MCF 10A (cell line): ENCODE results near the gene LRBA. TPM values are rescaled to one million over a fixed set of nuclear protein-coding genes. Genes with fewer than 3 reads are reported as not detected.

Source experiments
- BruUV-seq: library from RNA; stranded (reverse); fragments of 400-500 nt; replicated peaks from 2 replicates; lab custom pipeline; 2021; lab: Mats Ljungman, UMichigan
- CTCF ChIA-PET: fragments of 300-600 bp; sonication (Branson Sonifier 250); formaldehyde crosslinking; extraction: SDS; loops from one replicate; lab custom pipeline; 2021; ENCODE audit warnings: antibody characterized with exemption, inconsistent platforms; lab: Yijun Ruan, JAX
- POLR2A ChIA-PET: fragments of 300-600, 350-650 bp; sonication (Branson Sonifier 250); formaldehyde crosslinking; extraction: SDS; loops from one replicate; lab custom pipeline; 2020; ENCODE audit warnings: antibody characterized with exemption, inconsistent platforms; lab: Yijun Ruan, JAX
- DNase-seq: peaks from one replicate; pipeline ENCODE4 v3.0.0-alpha.2; 2018; ENCODE audit not compliant: unreplicated experiment
- H3K27ac Mint-ChIP-seq: one replicate; pipeline ENCODE4 v1.8.0; 2022; ENCODE audit warnings: mild to moderate bottlenecking, low read depth, mixed read lengths; ENCODE audit not compliant: unreplicated experiment
- H3K27me3 Mint-ChIP-seq: one replicate; pipeline ENCODE4 v1.8.0; 2022; ENCODE audit warnings: mixed read lengths; ENCODE audit not compliant: insufficient read depth, unreplicated experiment
- H3K36me3 Mint-ChIP-seq: one replicate; pipeline ENCODE4 v1.8.0; 2022; ENCODE audit warnings: mild to moderate bottlenecking, moderate library complexity, mixed read lengths; ENCODE audit not compliant: insufficient read depth, unreplicated experiment
- H3K4me1 Mint-ChIP-seq: one replicate; pipeline ENCODE4 v1.8.0; 2022; ENCODE audit warnings: mixed read lengths; ENCODE audit not compliant: insufficient read depth, unreplicated experiment
- H3K4me3 Mint-ChIP-seq: one replicate; pipeline ENCODE4 v1.8.0; 2022; ENCODE audit warnings: mild to moderate bottlenecking, moderate library complexity, mixed read lengths; ENCODE audit not compliant: unreplicated experiment
- H3K9me3 Mint-ChIP-seq: one replicate; pipeline ENCODE4 v1.8.0; 2022; ENCODE audit warnings: mixed read lengths; ENCODE audit not compliant: unreplicated experiment
- CTCF ChIP-seq: fragments of 200-600 bp; IDR thresholded peaks from one replicate; pipeline ENCODE4 v1.8.0; 2022; ENCODE audit warnings: antibody characterized with exemption, mild to moderate bottlenecking; ENCODE audit not compliant: unreplicated experiment
- intact Hi-C: fragments of 100-400 bp; cut with micrococcal nuclease; formaldehyde crosslinking; loops from 2 replicates; pipeline ENCODE4 v1.14.1; 2022
- total RNA-seq: library from RNA; stranded (reverse); gene quantifications from 2 replicates; pipeline ENCODE4 v1.2.3, GENCODE V29; 2022

The LRBA gene
- total RNA-seq, 1 experiment from 2014 or later: 64.5 TPM

- no peak for TF ChIP-seq CTCF
- CTCF ChIA-PET: interaction anchor here (0.6 to 10.8 kb wide), 31 partner anchors 8 to 1060 kb away, joined by 3 to 223 read pairs (median 4); no protein-coding TSS in a partner anchor
- no peaks in the 10 kb centered on the region for H3K27me3 Mint-ChIP-seq
- DNase-seq: no peak
- no peak overlapping the region for H3K27ac Mint-ChIP-seq
- H3K36me3 Mint-ChIP-seq: no peaks in the 10 kb centered on the region
- H3K4me3 Mint-ChIP-seq: no peak overlapping the region
- intact Hi-C loops: loop anchor here (1.0 kb wide), 1 partner anchor 206 kb away; no protein-coding TSS in a partner anchor
- POLR2A ChIA-PET: interaction anchor here (0.8 to 1.4 kb wide), 2 partner anchors 17 to 206 kb away, joined by 3 to 4 read pairs; no protein-coding TSS in a partner anchor
- no peaks in the 10 kb centered on the region for H3K9me3 Mint-ChIP-seq
- no TSS peak for BruUV-seq
- peaks cover 16% of the 10 kb centered on the region for H3K4me1 Mint-ChIP-seq
Observed at GRCh38 chr4:150216726-150217125, 798.4 kb downstream of the LRBA start.

GRCh38 chr4:150215601-150216000 lies 799.5 kb downstream of the LRBA start:
- DNase-seq: no peak
- Mint-ChIP-seq H3K27ac (no peak overlapping the region), H3K4me3 (no peak overlapping the region), H3K36me3 (no peaks in the 10 kb centered on the region), H3K9me3 (no peaks in the 10 kb centered on the region), H3K4me1 (peaks cover 16% of the 10 kb centered on the region), H3K27me3 (no peaks in the 10 kb centered on the region)
- ChIA-PET POLR2A (no interaction called here), CTCF (interaction anchor here (0.7 to 10.8 kb wide), 4 partner anchors 27 to 218 kb away, joined by 3 to 223 read pairs (median 10); no protein-coding TSS in a partner anchor)
- intact Hi-C loops: no loop called here
- TF ChIP-seq CTCF: no peak
- BruUV-seq: no TSS peak

Other genes starting within 250 kb of the LRBA start
- 2,661 and 2,955 TPM in 2 replicates for gene RPS3A, start 84.3 kb upstream of the LRBA start, total RNA-seq